ENCODE results near the gene ERCC2.

DNA sequence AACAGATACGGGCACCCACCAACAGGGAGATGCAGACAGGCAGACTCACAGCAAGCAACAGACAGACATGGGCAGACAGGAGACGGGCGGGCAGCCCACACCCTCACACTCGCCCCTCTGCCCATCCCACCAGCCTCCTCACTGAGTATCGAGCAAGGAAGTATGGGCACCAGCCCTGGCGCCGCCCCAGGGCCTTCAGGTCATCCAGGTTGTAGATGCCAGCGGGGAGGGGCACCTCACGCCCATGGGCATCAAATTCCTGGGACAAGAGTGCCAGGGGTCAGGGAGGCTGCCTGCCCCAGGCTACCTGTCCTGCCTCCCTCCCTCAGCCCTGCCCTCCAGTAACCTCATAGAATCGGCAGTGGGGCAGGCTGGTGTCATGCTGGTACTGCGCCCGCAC is 5.7 kb downstream of the ERCC2 start:
- TF ChIP-seq NFIC (IDR thresholded peaks at IDR 0.05): no peak
- TF ChIP-seq ZBTB7A (IDR thresholded peaks at IDR 0.05; ENCODE audit: low read depth): no peak
- TF ChIP-seq, protein P1, sequence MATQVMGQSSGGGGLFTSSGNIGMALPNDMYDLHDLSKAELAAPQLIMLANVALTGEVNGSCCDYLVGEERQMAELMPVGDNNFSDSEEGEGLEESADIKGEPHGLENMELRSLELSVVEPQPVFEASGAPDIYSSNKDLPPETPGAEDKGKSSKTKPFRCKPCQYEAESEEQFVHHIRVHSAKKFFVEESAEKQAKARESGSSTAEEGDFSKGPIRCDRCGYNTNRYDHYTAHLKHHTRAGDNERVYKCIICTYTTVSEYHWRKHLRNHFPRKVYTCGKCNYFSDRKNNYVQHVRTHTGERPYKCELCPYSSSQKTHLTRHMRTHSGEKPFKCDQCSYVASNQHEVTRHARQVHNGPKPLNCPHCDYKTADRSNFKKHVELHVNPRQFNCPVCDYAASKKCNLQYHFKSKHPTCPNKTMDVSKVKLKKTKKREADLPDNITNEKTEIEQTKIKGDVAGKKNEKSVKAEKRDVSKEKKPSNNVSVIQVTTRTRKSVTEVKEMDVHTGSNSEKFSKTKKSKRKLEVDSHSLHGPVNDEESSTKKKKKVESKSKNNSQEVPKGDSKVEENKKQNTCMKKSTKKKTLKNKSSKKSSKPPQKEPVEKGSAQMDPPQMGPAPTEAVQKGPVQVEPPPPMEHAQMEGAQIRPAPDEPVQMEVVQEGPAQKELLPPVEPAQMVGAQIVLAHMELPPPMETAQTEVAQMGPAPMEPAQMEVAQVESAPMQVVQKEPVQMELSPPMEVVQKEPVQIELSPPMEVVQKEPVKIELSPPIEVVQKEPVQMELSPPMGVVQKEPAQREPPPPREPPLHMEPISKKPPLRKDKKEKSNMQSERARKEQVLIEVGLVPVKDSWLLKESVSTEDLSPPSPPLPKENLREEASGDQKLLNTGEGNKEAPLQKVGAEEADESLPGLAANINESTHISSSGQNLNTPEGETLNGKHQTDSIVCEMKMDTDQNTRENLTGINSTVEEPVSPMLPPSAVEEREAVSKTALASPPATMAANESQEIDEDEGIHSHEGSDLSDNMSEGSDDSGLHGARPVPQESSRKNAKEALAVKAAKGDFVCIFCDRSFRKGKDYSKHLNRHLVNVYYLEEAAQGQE (IDR thresholded peaks at IDR 0.05; ENCODE audit: low read depth): no peak
- TF ChIP-seq YY1 (IDR thresholded peaks at IDR 0.05; ENCODE audit: low read depth): no peak
- no peak for TF ChIP-seq RAD21 (IDR thresholded peaks at IDR 0.05; ENCODE audit: low read depth)
- no peak for TF ChIP-seq TAF1 (IDR thresholded peaks at IDR 0.05; ENCODE audit: low read depth)
